ENCODE data around the gene PCNP. TPM values are rescaled to one million over a fixed set of nuclear protein-coding genes. Genes with fewer than 3 reads are reported as not detected.

PCNP gene
- 87.7 to 108 TPM (median 100 TPM) in 5 replicates for total RNA-seq (2022; extraction: Qiagen RNA extraction)

GRCh38 chr3:101573449-101574387, at the start of gene PCNP:
Gene PCNP (plus strand): TSS chr3:101574180. CDS start chr3:101574216, 36 bp downstream.

GRCh38 chr3:101561630-101562328, 12.2 kb upstream of the PCNP start, which contains the start of gene TRMT10C:
Gene TRMT10C (plus strand): TSS chr3:101561868. CDS start chr3:101564782, 2,914 bp downstream.

Other genes starting within 250 kb of the PCNP start
- 1.2 to 2.6 TPM (median 2.2 TPM) in 5 replicates for gene SENP7, start 61.0 kb upstream of the PCNP start, total RNA-seq (2022; extraction: Qiagen RNA extraction)
- gene TRMT10C, start 12.3 kb upstream of the PCNP start, total RNA-seq (2022; extraction: Qiagen RNA extraction), result 33.1 to 35.8 TPM (median 33.5 TPM) in 5 replicates
- 9.0 to 12.5 TPM (median 9.4 TPM) in 5 replicates for gene ZBTB11, start 103.0 kb downstream of the PCNP start, total RNA-seq (2022; extraction: Qiagen RNA extraction)
- 1,612 to 2,145 TPM (median 1,695 TPM) in 5 replicates for gene RPL24, start 112.5 kb downstream of the PCNP start, total RNA-seq (2022; extraction: Qiagen RNA extraction)
- 3.0 to 6.3 TPM (median 5.2 TPM) in 5 replicates for gene CEP97, start 150.4 kb downstream of the PCNP start, total RNA-seq (2022; extraction: Qiagen RNA extraction)
- 19.3 to 24.0 TPM (median 21.0 TPM) in 5 replicates for gene NXPE3, start 205.0 kb downstream of the PCNP start, total RNA-seq (2022; extraction: Qiagen RNA extraction)